Loucy (cell line): ENCODE data around the gene ATXN7L1.

Experiments used
- H2AFZ ChIP-seq: fragments of 200-600 bp; sonication (generic); 2 replicates; pipeline ENCODE4 v1.6.0; 2016; ENCODE audit warnings: antibody characterized with exemption, mild to moderate bottlenecking, low read length, moderate library complexity
- H3F3A ChIP-seq: fragments of 200-600 bp; 2 replicates; pipeline ENCODE4 v1.6.0; 2016; ENCODE audit warnings: antibody characterized with exemption, low read depth, mild to moderate bottlenecking
- H3K27me3 ChIP-seq: fragments of 200-600 bp; sonication (generic); 2 replicates; pipeline ENCODE4 v1.6.1; 2014; ENCODE audit warnings: low read length, mild to moderate bottlenecking; ENCODE audit not compliant: insufficient read depth, poor library complexity, severe bottlenecking
- H3K36me3 ChIP-seq: fragments of 200-600 bp; sonication (generic); 2 replicates; pipeline ENCODE4 v1.6.1; 2016; ENCODE audit warnings: low read length; ENCODE audit not compliant: insufficient read depth
- H3K4me1 ChIP-seq: fragments of 200-600 bp; sonication (generic); 2 replicates; pipeline ENCODE4 v1.5.1; 2014; ENCODE audit warnings: low read length, mild to moderate bottlenecking; ENCODE audit not compliant: insufficient read depth, poor library complexity, severe bottlenecking
- H3K4me2 ChIP-seq: fragments of 200-600 bp; sonication (generic); 2 replicates; pipeline ENCODE4 v1.6.0; 2014; ENCODE audit warnings: antibody characterized with exemption, low read length, low read depth, mild to moderate bottlenecking; ENCODE audit not compliant: poor library complexity, severe bottlenecking
- H3K4me3 ChIP-seq: fragments of 200-600 bp; sonication (generic); 2 replicates; pipeline ENCODE4 v1.5.1; 2014; ENCODE audit warnings: low read length, mild to moderate bottlenecking, mixed read lengths; ENCODE audit not compliant: poor library complexity, severe bottlenecking
- H3K79me2 ChIP-seq: fragments of 200-600 bp; sonication (generic); 2 replicates; pipeline ENCODE4 v1.6.1; 2014; ENCODE audit warnings: low read length; ENCODE audit not compliant: insufficient read depth
- H3K9ac ChIP-seq: fragments of 200-600 bp; sonication (generic); 2 replicates; pipeline ENCODE4 v1.6.0; 2014; ENCODE audit warnings: mild to moderate bottlenecking, low read depth, low read length, moderate library complexity; ENCODE audit not compliant: poor library complexity, severe bottlenecking
- H3K9me2 ChIP-seq: fragments of 200-600 bp; sonication (generic); replicated peaks from 2 replicates; pipeline ENCODE4 v1.6.1; 2016; ENCODE audit warnings: low read depth, low read length, mixed read lengths
- H3K9me3 ChIP-seq: fragments of 200-600 bp; sonication (generic); 2 replicates; pipeline ENCODE4 v1.6.1; 2014; ENCODE audit warnings: mild to moderate bottlenecking, antibody characterized with exemption, low read length, low read depth; ENCODE audit not compliant: insufficient read depth
- H4K20me1 ChIP-seq: fragments of 200-600 bp; sonication (generic); 2 replicates; pipeline ENCODE4 v1.6.0; 2014; ENCODE audit warnings: antibody characterized with exemption, low read length, mild to moderate bottlenecking; ENCODE audit not compliant: insufficient read depth, poor library complexity, severe bottlenecking
- CTCF ChIP-seq: fragments of 200-600 bp; sonication (generic); conservative IDR thresholded peaks from 2 replicates; pipeline ENCODE4 v1.5.1; 2014; ENCODE audit warnings: mild to moderate bottlenecking, antibody characterized with exemption, low read length
- EZH2phosphoT487 ChIP-seq: fragments of 200-600 bp; IDR thresholded peaks from 2 replicates; pipeline ENCODE4 v1.6.1; 2018; ENCODE audit warnings: antibody characterized with exemption, mild to moderate bottlenecking, moderate library complexity, borderline replicate concordance

Gene ATXN7L1

GRCh38 chr7:105814481-105814880 lies 61.9 kb downstream of the ATXN7L1 start:
- Histone ChIP-seq H3K36me3 (no peaks in the 10 kb centered on the region), H3K27me3 (no peaks in the 10 kb centered on the region), H3F3A (no peaks in the 10 kb centered on the region), H4K20me1 (no peaks in the 10 kb centered on the region), H3K4me2 (no peak overlapping the region), H3K79me2 (no peaks in the 10 kb centered on the region), H3K9me3 (no peaks in the 10 kb centered on the region), H3K4me3 (no peak overlapping the region), H3K4me1 (no peaks in the 10 kb centered on the region), H2AFZ (no peak overlapping the region), H3K9me2 (no peaks in the 10 kb centered on the region), H3K9ac (no peak overlapping the region)
- no peak for TF ChIP-seq CTCF
- no peak for TF ChIP-seq EZH2phosphoT487

GRCh38 chr7:105811189-105811847 lies 65.1 kb downstream of the ATXN7L1 start:
- no peaks in the 10 kb centered on the region for H4K20me1 ChIP-seq
- no peak overlapping the region for H2AFZ ChIP-seq
- H3K9ac ChIP-seq: no peak overlapping the region
- H3K9me3 ChIP-seq: no peaks in the 10 kb centered on the region
- H3K79me2 ChIP-seq: no peaks in the 10 kb centered on the region
- no peaks in the 10 kb centered on the region for H3K36me3 ChIP-seq
- no peaks in the 10 kb centered on the region for H3F3A ChIP-seq
- no peak overlapping the region for H3K4me2 ChIP-seq
- no peaks in the 10 kb centered on the region for H3K27me3 ChIP-seq
- no peak for TF ChIP-seq EZH2phosphoT487
- TF ChIP-seq CTCF: no peak
- H3K4me1 ChIP-seq: no peaks in the 10 kb centered on the region
- H3K4me3 ChIP-seq: no peak overlapping the region
- H3K9me2 ChIP-seq: no peaks in the 10 kb centered on the region

GRCh38 chr7:105810556-105810955 lies 65.8 kb downstream of the ATXN7L1 start:
- no peaks in the 10 kb centered on the region for H4K20me1 ChIP-seq
- no peak overlapping the region for H3K4me2 ChIP-seq
- no peak for TF ChIP-seq EZH2phosphoT487
- TF ChIP-seq CTCF: no peak
- H3K27me3 ChIP-seq: no peaks in the 10 kb centered on the region
- H3K79me2 ChIP-seq: no peaks in the 10 kb centered on the region
- H3K9me3 ChIP-seq: no peaks in the 10 kb centered on the region
- H3K9me2 ChIP-seq: no peaks in the 10 kb centered on the region
- H3K4me3 ChIP-seq: no peak overlapping the region
- H3F3A ChIP-seq: no peaks in the 10 kb centered on the region
- H3K4me1 ChIP-seq: no peaks in the 10 kb centered on the region
- no peak overlapping the region for H2AFZ ChIP-seq
- no peaks in the 10 kb centered on the region for H3K36me3 ChIP-seq
- H3K9ac ChIP-seq: no peak overlapping the region
